Stimulated activated CD4-positive, alpha-beta T cell treated with anti-CD3 and anti-CD28 coated beads, TNF-alpha, amount 100 ng/mL, for 4 hours (primary cell): Measurements from ENCODE around the gene NINJ2.

Experiments
- DNase-seq, 3 experiments: peaks; one replicate each; pipeline ENCODE4 v3.0.0-alpha.2; 2020; ENCODE audit warnings: low read depth in 3 of 3

Gene NINJ2

DNA sequence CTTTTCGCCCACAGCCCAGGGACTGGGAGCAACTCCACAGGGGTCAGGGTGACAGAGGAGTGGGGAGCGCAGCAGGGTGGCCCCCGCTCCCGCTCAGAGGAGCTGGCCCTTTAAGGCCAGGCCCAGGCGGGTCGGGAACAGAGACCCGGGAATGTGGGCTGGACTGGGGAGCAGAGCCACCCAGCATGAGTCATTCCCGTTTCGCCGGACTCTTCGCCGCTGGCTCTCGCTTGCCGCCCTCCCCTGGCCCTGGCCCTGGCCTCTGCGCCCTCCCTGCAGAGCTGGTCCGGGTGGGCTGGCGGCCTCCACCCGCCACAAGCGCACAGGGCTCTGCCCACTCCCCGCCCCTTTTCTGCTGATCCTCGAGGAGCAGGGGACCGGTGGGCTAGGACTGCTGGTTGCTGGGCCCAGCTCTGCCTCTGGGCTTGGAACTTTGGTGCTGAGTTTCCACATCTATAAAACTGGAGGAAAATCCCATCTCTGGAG is 92.8 kb downstream of the NINJ2 start:
- DNase-seq = no peak

DNA sequence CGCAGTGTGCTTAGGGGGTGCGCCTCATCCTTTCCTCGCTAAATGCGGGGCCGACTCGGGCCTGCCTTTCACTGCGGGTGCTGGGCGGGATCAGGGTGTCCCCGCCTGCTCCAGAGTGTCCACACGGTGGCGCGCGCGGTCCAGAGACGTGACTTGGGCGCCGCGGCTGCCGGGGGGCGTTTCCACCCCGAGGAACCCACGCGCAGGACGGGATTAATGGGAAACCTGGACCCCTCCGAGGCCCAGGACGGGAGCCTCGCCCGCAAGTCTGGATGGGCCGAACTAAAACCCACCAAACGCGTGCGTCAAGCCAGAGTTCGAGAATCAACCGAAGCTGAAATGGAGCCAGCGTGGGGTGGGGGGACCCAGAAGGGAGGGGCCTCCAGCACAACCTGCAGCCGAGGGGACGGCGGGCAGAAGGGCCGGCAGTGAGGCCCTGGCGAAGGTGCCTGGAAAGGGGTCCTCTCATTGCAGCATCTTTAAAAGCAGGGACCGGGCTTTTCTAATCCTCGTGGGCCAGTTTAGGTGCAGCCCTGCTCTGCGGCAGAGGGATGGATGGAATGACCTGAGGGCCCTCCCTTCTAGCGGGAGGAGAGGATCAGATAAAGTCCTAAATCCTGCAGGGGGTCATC is 93.3 kb downstream of the NINJ2 start:
- DNase-seq = peak; percentile 72 to 83 (median 76)

DNA sequence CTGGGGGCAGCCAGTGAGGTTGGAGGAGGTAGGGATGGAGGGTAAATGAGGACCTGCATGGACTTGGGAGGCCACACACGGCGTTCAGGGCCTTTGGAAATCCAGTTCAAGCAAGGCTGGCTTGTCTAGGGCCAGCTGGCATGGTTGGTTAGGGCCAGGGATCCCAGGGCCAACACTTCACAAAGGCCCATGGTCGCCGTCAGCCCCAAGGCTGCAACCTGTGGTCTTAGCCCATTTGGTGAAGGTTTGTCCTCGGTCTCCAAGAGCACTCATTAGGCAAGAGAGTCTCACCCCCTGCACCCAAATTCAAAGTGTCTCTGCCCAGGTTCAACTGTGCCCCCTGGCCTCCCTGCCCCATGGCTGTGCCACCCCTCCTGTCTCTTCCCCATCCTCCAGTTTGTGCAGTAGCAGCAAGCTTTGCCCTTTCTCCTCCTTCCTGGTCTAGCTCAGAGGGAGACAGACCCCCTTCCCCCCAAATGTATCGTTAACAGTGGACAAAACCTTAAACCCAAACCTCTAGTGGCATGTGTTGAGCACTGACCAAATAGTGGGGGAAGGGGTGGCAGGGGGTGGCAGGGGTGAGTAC is 94.1 kb downstream of the NINJ2 start:
- no peak for DNase-seq

GRCh38 chr12:568486-568885 is 94.8 kb downstream of the NINJ2 start:
- DNase-seq = no peak

DNA sequence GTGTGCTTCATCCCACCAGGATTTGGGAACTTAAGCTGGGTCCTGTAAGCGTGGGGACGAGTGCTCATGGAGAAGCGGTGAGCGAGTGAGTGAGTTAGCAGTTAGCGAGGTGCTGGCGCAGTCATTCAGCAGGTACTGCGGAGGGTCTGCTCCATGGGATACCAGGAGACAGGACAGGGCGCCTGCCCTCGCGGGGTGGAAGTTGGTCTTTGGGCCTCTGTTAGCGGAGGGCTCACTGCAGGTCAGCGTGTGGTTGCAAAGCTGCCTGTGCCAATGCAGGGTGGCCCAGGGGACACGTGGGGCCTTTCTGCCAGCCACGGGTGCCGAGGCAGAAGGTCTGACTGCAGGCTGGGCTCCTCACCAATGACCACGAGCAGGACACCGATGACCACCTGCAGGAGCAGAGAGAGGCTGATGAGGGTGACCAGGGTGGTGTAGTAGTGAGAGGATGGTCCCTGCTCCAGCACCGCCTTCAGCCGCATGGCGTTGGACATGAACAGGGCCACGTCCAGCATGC is 97.6 kb downstream of the NINJ2 start:
- DNase-seq = no peak

- DNase-seq = no peak
Observed at GRCh38 chr12:565161-565560, 98.1 kb downstream of the NINJ2 start.

DNA sequence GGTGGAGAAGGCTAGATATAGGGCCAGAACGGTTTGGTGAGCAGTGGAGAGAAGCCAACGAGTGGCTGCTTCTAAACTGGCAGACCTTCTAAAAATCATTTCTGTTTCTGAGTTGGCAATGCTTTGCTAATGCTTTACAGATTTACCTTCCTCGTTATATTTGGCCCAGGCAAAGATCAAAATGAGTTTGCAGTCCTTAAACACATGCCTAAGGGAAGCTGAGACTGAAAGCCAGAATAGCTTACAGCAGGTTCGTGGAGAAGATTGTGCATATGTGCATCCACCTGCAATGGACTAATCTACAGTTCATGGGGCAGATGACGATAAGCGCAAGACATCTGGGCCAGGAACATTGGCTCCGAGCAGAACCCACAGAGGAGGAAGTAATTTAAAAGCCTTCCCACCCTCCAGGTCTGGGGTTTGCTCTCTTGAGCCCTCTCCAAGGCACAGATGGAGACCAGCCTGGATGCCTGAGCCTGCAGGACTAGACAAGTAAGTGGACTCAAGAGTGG is 99.4 kb downstream of the NINJ2 start:
- no peak for DNase-seq

- DNase-seq = peak in 1 of 3 experiments; percentile 40
Observed at GRCh38 chr12:563250-563781, 99.9 kb downstream of the NINJ2 start.

DNA sequence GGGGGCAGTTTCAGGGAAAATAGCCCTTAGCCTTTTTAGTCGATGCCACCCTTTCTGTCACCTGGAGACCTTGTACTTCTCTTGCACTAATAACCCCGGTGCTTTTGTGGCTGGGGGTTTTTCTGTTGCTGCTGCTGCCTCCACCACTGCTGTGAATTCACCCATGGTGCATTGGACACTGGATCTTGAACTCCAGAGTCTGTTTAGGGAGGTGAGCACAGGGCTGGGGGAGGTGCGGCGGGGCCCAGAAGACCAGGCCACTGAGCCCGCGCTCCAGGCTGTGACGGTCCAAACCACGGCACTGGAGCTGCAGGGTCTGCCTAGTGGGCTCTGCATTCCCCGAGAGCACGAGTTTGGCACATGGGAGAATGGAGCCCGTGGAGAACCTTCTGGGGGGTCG is 100.6 kb downstream of the NINJ2 start:
- DNase-seq = no peak

DNA sequence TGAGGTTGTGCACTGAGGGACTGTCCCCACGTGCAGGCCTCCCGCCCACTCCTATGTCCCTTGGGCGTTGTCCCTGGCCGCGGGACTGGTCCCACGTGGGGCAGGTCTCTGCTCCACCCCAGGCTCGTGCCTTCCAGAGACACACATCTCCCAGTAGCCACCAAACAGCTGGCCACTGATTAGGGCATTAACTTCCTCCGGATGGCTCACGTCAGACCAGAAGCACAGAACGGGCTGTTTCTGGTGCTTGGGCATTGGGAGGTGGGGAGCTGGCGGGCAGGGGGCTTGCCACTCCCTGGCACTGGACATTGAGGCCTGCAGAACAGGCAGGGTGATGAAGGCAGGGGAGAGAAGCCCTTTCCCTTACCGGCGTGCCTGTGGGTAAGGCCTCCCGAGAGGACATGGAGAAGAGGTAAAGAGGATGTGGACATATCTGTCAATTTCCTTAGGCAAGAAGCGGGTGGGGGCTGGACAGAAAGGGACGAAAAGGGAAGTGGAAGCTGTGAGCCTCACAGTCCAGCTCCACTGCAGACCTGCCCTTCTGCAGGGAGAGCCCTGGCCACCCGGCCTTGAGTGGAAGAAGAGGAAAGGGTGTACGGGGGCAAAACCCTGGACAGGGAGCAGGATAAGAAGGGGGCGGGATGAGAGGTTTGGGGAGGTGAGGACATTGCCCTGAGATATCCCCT is 101.2 kb downstream of the NINJ2 start:
- DNase-seq = no peak

- DNase-seq = no peak
Observed at GRCh38 chr12:561391-561705, 101.9 kb downstream of the NINJ2 start.

DNA sequence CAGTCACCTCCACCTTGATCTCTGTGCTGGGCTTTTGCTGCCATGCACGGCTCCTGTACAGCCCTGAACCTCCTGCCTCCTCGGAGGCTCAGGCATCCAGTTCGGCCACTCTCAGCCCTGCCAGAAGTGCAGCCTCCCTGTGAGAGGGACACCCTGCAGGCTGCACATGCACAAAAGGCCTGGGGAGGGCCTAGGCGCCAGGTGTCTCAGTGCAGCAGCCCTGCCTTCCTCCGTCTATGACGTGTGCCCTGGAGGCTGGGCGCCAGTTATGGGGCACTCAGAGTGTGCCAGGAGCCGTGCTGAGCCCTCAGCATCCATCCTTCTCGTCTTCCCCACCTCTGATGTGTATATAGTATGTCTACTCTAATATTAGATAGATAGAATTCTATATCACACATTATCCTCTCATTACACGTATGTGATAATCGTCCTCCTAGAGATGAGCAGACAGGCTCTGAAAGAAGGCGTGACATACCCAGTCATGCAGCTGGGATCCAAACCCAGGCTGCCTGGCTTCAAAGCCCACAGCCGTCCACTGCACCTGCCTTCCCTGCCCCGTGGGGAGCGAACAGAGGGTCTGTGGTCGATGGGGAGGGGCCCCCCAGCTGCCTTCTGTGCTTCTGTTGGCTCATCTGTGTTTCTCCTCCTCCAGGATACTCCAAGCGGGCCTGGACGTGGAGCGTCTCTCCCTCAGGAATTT is 102.4 kb downstream of the NINJ2 start:
- no peak for DNase-seq

GRCh38 chr12:559906-560455 is 103.3 kb downstream of the NINJ2 start:
- DNase-seq = no peak

DNA sequence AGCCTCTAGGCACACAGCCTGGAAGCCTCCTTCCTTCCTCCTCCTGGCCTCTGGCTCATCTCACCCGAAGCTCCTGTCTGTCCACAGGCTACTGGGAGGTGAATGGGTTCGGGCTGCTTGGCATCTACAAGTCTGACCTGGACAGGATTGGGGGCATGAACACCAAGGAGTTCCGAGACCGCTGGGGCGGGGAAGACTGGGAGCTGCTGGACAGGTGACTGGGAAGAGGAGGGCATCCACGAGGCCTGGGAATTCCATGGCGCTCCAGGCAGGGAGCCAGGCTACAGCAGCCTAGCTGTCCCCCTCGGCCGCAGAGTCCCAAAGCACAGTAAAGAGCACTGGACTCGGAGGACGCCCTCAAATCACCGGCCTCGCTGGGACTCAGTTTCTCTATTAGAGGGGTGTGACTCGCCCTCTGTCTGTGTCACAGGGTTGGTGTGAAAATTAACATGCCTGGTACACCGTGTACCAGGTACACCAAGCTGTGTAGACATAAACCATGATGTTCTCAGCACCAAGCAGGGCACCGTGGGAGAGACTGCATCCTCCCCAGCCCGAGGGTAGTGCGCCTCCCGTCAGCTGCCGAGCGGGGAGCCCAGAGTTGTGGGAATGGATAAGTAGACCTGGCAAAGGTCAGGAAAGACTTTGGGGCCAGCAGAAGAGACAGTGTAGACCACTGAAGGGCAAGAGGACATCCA is 103.9 kb downstream of the NINJ2 start:
- DNase-seq = no peak

DNA sequence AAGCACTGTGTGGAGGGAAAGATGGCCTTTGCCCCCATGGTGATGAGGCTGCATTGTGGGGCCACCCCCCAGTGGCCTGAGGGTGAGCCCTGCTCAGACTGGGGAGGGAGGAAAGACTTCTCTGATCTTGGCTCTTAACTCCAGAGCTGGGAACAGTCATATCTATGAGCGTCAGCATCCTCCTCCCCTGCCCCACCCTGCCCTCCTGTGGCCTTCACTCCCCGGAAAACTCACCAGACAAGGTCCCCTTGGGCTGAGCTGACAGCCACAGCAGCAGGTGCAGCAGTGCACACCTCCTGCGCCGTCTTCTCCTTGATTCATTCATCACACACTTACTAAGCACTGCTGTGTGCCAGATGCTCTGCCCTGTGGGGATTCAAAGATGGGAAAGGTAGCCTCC is 104.7 kb downstream of the NINJ2 start:
- DNase-seq = no peak

GRCh38 chr12:556498-556897 is 106.7 kb downstream of the NINJ2 start:
- no peak for DNase-seq

- no peak for DNase-seq
Observed at GRCh38 chr12:554001-554285, 109.3 kb downstream of the NINJ2 start.

DNA sequence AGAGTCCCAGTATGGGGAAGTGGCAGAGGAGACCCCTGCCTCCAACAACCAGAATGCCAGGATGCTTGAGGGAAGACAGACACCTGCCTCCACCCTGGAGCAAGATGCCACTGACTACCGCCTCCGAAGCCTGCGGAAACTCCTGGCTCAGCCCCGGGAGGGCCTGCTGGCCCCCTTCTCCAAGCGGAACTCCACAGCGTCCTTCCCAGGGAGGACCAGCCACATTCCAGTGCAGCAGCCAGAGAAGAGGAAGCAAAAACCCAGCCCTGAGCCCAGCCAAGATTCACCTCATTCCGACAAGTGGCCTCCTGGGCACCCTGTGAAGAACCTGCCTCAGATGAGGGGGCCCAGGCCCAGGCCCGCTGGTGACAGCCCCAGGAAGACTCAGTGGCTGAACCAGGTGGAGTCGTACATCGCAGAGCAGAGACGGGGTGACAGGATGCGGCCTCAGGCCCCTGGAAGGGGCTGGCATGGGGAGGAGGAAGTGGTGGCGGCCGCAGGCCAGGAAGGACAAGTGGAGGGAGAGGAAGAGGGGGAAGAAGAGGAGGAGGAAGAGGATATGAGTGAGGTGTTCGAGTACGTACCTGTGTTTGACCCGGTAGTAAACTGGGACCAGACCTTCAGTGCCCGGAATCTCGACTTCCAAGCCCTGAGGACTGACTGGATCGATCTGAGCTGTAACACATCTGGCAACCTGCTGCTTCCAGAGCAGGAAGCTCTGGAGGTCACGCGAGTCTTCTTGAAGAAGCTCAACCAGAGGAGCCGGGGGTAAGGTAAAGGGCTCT is 109.8 kb downstream of the NINJ2 start:
- DNase-seq = no peak

DNA sequence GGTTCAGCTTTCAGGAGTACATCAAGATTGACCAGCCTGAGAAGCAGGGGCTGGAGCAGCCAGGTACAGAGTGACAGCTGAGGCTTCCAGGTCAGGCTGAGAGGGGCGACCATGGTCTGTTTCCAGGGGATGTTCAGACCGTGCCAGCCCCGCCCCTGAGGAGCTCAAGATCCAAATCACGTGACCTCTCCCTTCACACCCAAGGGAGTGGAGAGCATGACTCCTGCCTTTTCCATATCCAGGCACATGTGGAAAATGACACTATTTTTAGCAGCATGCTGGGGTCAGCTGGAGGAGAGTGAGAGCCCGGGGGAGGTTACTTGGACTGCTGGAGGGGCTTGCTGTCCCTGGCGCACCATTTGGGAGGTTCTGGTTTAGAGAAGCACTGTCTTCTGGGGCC is 110.8 kb downstream of the NINJ2 start:
- no peak for DNase-seq

- no peak for DNase-seq
Observed at GRCh38 chr12:550473-551260, 112.6 kb downstream of the NINJ2 start.
